NOMO-1 (cell line): ENCODE data around the gene TMEM80.
A peak's percentile ranks its signal among the peaks of the same experiment; 100 is the strongest.

ENCODE experiments used
- DNase-seq, 2 experiments: peaks; one replicate each; lab custom pipeline; 2025; ENCODE audit not compliant: unreplicated experiment in 2 of 2; lab: John Stamatoyannopoulos, UW

TMEM80 gene

GRCh38 chr11:742156-742546, 46.5 kb downstream of the TMEM80 start:
- no peak for DNase-seq

GRCh38 chr11:742571-743201, 47.1 kb downstream of the TMEM80 start:
- DNase-seq = no peak

- DNase-seq = no peak
These were observed 49.8 kb downstream of the TMEM80 start for GRCh38 chr11:745428-745827.

- peak in 1 of 2 experiments; percentile 37 for DNase-seq
These were observed 50.9 kb downstream of the TMEM80 start for GRCh38 chr11:746289-747157.

GRCh38 chr11:747158-748006, 51.8 kb downstream of the TMEM80 start, which contains the start of gene TALDO1:
TSS of gene TALDO1 (plus strand) at chr11:747464. CDS start at chr11:747482, 18 bp downstream.
- DNase-seq = peak; percentile 90 to 96

GRCh38 chr11:748007-748359, 52.4 kb downstream of the TMEM80 start:
- peak in 1 of 2 experiments; percentile 32 for DNase-seq

- peak in 1 of 2 experiments; percentile 13 for DNase-seq
These were observed 54.1 kb downstream of the TMEM80 start for GRCh38 chr11:749731-750130.
